ENCODE measurements around the gene CIRBP.
A peak's percentile ranks its signal among the peaks of the same experiment; 100 is the strongest.
"Not testable (repeated sequence)": the region's sequence is repeated elsewhere in the genome, so short reads cannot be mapped to it uniquely, and the experiment has no call there.

CIRBP gene

GRCh38 chr19:1243768-1244692 is 25.1 kb upstream of the CIRBP start:
- peak; percentile 73 to 79 for DNase-seq (ENCODE audit: low read depth in 2 of 2)

- no peak for DNase-seq (ENCODE audit: low read depth in 2 of 2)
Observed at GRCh38 chr19:1244693-1245451, 24.3 kb upstream of the CIRBP start.

DNA sequence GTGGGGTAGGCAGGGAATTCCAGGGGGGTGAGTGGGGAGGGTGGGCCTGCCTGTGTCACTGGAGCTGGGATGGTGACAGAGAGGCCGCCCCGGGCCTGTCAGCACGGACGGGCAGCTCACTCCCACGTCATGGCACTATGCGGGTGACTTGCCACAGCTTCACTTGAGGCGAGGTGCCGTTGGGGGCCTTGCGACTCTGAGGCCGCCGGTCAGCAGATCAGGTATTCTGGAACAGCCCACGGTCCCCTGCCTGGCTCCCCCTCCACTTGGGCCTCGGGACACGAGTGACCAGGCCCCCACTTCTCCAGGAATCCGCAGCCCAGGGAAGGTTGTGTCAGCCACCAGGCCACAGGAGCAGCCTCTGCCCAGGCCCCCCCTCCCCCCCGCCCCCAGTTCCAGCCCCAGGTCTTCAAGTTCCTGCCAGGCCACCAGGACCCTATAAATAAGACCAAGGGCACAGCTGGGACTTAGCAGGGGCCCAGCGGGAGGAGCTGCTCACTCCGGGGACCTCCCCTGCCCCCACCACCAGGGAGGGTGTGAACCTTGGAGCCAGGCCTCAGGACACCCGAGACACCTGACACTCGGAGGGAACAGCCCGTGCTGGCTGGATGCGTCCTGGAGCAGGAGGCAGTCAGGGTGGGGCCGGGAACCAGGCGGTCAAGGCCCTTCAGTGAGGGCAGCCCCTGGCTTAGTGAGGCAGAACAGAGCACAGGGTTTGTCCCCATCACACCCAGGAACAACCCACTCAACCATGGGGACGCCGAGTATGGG is 23.5 kb upstream of the CIRBP start:
- no peak for DNase-seq (ENCODE audit: low read depth in 2 of 2)

- DNase-seq (ENCODE audit: low read depth in 2 of 2), result not testable (repeated sequence)
Observed at GRCh38 chr19:1246265-1247087, 22.7 kb upstream of the CIRBP start.

GRCh38 chr19:1247748-1248138 is 21.4 kb upstream of the CIRBP start:
- no peak for DNase-seq (ENCODE audit: low read depth in 2 of 2)

- peak in 1 of 2 donors; percentile 62 for DNase-seq (ENCODE audit: low read depth in 2 of 2)
Observed at GRCh38 chr19:1248139-1248785, 20.9 kb upstream of the CIRBP start, which contains the start of gene MIDN. TSS of gene MIDN (plus strand) at chr19:1248583. CDS start at chr19:1250297, 1,714 bp downstream.

- peak; percentile 74 to 77 for DNase-seq (ENCODE audit: low read depth in 2 of 2)
Observed at GRCh38 chr19:1248786-1249297, 20.3 kb upstream of the CIRBP start.

GRCh38 chr19:1249298-1249989 is 19.7 kb upstream of the CIRBP start:
- DNase-seq (ENCODE audit: low read depth in 2 of 2), result peak; percentile 92 to 94

GRCh38 chr19:1249990-1250436 is 19.1 kb upstream of the CIRBP start:
- DNase-seq (ENCODE audit: low read depth in 2 of 2), result no peak

GRCh38 chr19:1250437-1251260 is 18.5 kb upstream of the CIRBP start:
- DNase-seq (ENCODE audit: low read depth in 2 of 2), result no peak

DNA sequence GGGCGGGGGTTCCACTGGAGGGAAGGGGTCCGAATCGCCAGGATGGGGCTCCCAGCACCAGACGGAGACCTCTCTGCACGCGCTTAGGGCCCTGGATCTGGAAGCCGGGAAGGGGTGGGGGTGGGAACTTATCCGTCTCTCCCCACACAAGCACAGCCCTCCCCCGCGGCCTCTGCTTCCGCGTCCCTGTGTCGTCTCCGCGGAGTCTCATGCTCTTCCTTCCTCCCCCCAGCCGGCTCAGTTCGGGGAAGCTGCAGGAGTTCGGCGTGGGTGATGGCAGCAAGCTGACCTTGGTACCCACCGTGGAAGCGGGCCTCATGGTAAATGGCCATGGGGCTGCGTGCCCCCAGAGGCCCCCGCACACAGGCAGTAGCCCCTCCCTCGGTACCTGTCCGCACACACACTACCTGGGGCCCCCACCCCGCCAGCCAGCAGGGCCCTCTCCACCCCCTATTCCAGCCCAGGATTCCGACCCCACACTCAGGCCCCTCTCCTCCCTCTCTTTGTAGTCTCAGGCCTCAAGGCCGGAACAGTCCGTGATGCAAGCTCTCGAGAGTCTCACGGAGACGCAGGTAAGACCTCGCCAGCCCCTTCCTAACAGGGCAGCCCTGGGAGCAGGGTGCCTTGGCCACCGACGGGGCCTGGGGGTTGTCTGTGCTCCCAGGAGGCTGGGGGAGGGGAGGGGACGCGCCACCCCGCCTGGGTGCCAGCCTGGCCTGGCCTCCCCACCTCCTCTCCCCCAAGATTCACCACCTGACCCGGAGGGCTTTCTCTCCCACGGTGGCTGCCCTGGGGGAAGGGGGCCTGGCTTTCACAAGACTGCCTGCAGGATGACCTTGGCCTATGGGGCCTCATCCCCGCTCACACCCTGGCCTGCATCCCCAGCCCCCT is 17.6 kb upstream of the CIRBP start:
- no peak for DNase-seq (ENCODE audit: low read depth in 2 of 2)

DNA sequence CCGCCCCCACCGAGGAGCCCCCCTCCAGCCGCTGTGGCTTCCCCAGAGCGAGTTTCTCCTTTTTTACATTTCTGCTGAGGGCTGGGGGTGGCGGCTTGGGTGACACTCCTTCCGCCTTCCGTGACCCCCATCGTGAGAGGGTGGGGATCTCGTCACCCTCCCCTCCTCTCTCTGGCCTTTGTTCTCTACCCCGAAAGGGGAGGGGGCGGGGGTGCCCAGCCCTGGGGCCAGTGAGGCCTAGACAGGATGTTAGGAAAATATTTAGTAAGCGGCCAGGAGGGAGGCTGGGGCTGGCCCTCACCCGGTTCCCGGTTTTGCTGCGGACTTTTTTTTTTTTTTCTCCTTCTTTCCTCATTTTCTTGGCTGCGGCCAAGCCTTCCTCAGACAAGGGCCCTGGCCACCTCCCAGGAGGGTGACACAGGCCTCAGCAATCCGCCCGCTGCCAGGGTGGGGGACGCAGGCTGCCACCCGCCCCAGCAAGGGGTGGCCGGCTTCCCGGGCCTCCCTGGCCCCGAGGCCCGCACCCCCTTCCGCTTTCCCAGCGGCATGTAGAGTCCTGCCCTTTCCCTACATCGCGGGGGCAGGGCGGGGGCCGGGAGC is 16.8 kb upstream of the CIRBP start:
- DNase-seq (ENCODE audit: low read depth in 2 of 2), result peak; percentile 63 to 71

- DNase-seq (ENCODE audit: low read depth in 2 of 2), result peak; percentile 73 to 76
Observed at GRCh38 chr19:1252821-1253513, 16.2 kb upstream of the CIRBP start.

- DNase-seq (ENCODE audit: low read depth in 2 of 2), result no peak
Observed at GRCh38 chr19:1253514-1254080, 15.5 kb upstream of the CIRBP start.

DNA sequence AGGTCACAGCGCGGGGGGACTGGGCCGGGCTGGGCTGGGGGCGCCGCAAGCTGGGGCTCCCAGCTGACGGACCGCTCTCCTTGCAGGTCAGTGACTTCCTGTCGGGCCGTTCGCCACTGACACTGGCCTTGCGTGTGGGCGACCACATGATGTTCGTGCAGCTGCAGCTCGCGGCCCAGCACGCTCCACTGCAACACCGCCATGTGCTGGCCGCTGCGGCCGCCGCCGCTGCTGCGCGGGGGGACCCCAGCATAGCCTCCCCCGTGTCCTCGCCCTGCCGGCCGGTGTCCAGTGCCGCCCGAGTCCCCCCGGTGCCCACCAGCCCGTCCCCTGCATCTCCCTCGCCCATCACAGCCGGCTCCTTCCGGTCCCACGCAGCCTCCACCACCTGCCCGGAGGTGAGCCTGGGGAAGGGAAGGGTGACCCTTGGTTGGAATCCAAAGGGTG is 15.0 kb upstream of the CIRBP start:
- no peak for DNase-seq (ENCODE audit: low read depth in 2 of 2)

DNA sequence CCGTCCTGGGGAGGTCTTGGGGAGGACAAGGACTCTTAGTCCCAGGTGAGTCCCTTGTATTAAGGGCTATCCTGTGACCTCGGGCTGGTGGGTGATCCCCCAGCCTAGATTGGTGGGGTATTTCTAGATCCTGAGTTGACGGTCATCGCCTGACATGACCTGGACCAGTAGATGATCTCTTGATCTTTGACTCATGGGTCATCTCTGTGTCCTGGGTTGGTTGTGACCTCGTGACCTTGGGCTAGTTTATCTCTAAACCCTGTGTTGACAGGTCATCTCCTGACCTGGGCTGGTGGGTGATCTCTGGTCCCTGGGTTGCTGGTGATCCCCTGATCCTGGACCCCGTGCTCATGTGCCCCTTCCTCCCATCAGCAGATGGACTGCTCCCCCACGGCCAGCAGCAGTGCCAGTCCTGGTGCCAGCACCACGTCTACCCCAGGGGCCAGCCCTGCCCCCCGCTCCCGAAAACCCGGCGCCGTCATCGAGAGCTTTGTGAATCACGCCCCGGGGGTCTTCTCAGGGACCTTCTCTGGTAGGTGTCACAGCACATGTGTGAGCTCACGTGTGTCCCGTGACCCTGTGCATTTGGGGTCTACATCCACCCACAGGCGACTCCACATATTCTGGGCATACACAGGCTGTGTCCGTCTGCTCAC is 14.5 kb upstream of the CIRBP start:
- DNase-seq (ENCODE audit: low read depth in 2 of 2), result no peak
